ENCODE data around the gene SPDL1.
A peak's percentile ranks its signal among the peaks of the same experiment; 100 is the strongest.
"Not testable (repeated sequence)": the region's sequence is repeated elsewhere in the genome, so short reads cannot be mapped to it uniquely, and the experiment has no call there.

Gene SPDL1

GRCh38 chr5:169576181-169576598 is 7.4 kb upstream of the SPDL1 start:
- no peak for DNase-seq

- DNase-seq = no peak
Measured at GRCh38 chr5:169577951-169578350, 5.6 kb upstream of the SPDL1 start.

GRCh38 chr5:169580964-169581363 is 2.6 kb upstream of the SPDL1 start:
- no peak for DNase-seq

DNA sequence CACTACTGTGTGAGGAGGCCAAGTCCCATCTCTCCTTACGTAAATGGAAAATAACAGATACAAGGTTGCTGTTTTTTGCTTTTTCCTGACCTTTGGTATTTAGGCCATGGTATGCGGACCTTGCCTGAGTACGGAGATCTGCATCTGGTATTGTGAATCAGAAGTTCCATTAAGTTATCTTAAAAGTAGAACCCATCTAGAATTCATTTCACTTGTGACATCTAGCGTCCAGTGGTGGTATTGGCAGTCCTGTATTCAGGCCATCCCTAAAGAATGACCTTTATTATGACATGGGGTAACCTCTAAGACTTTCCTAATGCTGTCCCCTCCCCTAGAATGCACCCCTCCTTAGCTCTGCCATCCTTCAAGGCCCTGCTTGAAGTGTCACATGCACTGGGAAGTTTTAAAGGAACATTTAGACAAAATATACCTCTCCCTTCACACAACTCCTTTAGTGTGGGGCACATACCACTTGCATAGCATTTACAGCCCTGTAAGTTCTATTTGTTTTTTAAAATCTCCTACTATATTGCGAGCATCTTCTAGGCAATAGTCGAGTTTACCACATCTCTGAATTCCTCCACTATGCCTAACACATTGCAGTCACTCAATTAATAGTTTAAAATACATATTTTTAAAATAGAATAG is 1.9 kb upstream of the SPDL1 start:
- DNase-seq = peak; percentile 56

DNA sequence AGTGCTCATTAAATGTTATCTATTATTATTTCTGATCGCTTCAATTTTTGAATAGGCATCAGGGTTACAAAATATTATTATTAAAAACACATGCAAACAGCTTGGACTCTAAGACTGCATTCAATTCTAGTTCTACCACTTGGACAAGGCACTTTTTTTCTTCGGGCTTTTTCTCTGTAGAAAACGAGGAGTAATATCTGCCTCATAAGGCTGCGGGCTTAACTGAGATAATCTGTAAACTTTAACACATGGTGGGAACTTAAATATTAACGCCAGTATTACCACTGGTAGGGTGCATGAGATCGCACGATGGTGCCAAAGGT is 511 bp upstream of the SPDL1 start:
- DNase-seq = no peak

DNA sequence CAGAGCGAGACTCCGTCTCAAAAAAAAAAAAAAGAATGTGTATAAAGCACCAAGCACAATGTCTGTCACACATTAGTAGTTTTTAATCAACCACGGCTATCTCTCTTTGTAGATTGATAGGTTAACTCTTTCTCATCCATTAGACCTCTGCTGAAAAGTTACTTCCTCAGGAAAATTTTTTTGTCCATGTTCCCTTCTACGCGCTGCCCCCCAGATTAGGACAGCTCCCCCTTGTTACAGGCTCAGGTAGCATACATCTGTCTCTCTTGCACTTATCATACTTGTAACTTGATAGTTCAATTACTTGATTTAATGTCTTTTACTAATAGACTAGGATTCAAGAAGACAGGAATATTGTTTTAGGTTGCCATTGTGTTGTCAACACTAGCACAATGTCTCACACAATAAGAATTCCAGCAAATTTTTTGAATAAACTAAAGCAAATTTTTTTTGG is 1.5 kb downstream of the SPDL1 start:
- DNase-seq = no peak

GRCh38 chr5:169590602-169591001 is 7.0 kb downstream of the SPDL1 start:
- DNase-seq = no peak

GRCh38 chr5:169591636-169592035 is 8.1 kb downstream of the SPDL1 start:
- no peak for DNase-seq

DNA sequence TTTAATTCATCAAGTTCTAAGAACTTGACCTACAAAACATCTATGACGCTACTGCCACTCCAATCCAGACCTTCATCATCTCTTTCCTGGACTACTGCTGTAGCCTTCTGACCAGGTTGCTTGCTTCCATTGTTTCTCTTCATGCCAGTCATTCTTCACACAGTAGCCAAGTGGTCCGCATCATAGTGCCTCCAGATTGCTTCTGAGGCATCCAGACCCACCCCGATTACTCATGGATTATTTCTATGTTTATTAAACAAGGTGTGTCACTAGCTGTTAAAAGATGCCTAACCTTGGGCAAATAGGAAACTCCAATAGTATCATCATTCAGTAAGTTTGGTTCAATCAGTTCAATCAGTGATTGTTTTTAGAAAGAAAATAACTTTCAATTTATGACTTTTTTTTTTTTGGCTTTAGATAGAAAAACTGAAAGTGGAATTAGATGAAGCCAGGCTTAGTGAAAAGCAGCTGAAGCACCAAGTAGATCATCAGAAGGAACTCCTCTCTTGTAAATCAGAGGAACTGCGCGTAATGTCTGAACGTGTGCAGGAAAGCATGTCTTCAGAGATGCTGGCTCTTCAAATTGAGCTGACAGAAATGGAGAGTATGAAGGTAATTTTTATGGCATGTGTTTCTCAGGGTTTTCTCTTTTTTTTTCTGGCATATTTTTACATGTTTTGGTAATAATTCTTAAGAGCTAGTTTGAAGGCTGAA is 9.5 kb downstream of the SPDL1 start:
- DNase-seq = no peak

DNA sequence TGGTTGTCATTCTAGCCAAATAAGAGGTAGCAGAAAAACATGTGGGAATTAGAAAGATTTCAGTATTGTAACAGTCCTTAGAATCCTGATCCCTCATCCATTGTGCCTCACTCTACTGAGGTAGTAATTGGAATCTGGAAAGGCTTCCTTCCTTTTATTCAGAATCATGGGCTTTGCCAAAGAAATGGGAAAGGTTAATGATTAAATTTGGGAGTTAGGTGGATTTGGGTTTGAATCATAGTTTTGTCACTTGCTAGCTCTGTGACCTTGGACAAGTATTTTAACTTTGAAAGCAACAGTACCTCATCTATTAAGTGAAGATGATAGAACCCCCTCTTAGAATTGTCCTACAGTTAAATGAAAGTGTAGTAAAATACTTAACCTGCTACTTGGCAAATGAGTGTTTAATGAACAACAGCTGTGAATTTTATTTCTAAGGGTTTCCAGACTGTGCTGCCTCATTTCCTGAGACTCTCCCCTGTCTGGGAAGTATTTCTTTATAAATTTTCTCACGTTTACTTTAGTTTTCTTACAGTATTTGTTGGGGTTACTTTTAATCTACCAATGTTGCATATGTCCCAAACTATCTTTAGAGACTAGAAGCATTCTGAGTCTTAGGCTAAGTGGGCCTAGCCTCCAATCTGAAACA is 11.7 kb downstream of the SPDL1 start:
- DNase-seq = no peak

- DNase-seq = no peak
Measured at GRCh38 chr5:169599451-169599850, 15.9 kb downstream of the SPDL1 start.

GRCh38 chr5:169602535-169602934 is 19.0 kb downstream of the SPDL1 start:
- DNase-seq = no peak

- no peak for DNase-seq
Measured at GRCh38 chr5:169606279-169606678, 22.7 kb downstream of the SPDL1 start.

DNA sequence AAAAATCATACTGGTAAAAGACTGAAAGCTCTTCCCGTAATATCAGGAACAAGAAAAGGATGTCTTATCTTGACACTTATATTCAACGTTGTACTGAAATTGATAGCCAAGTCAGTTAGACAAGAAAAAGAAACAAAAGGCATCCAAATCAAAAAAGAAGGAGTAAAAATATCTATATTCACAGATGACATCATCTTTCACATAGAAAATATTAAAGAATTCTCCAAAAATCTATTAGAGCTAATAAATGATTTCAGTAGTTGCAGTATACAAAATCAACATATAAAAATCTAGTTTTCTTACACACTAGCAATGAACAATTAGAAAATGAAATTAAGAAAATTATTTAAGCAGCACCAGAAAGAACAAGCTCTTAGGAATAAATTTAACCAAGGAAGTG is 24.3 kb downstream of the SPDL1 start:
- DNase-seq = no peak

- no peak for DNase-seq
Measured at GRCh38 chr5:169609716-169610115, 26.1 kb downstream of the SPDL1 start.

DNA sequence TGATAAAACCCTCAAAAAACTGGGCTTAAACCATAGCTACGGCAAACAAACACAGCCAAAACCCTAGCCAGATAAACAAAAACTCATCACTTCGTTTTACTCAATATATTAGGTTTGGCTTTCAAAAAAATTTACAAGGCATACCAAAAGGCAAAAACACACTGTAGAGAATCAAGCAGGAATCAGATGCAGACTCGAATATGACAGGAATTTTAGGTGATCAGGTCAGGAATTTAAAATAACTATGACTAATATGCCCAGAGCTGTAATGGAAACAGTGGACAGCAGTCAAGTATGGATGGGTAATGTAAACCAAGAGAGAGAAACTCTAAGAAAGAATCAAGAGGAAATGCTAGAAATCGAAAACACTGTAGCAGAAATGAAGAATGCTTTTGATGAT is 27.0 kb downstream of the SPDL1 start:
- DNase-seq = no peak

GRCh38 chr5:169615561-169615960 is 32.0 kb downstream of the SPDL1 start:
- no peak for DNase-seq

- DNase-seq = not testable (repeated sequence)
Measured at GRCh38 chr5:169624307-169624706, 40.7 kb downstream of the SPDL1 start.

DNA sequence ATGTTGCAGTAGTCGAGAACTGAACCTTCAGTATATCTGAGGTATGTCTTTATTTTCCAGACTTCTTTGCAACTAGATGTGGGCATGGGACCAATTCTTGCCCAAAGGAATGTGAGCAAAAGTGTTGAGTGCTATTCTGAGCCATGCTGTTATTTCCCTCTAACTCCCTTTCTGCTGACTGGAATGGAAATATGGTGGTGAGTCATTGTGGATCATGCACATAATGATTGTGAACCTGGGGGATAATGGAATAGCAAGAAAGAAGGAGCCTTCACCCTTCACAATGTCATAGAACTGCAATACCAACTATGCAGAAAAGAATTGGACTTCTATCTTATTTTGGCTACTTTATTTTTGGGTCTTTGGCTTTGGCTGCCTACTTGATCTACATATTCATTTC is 43.2 kb downstream of the SPDL1 start:
- DNase-seq = no peak

GRCh38 chr5:169627551-169627950 is 44.0 kb downstream of the SPDL1 start:
- no peak for DNase-seq

DNA sequence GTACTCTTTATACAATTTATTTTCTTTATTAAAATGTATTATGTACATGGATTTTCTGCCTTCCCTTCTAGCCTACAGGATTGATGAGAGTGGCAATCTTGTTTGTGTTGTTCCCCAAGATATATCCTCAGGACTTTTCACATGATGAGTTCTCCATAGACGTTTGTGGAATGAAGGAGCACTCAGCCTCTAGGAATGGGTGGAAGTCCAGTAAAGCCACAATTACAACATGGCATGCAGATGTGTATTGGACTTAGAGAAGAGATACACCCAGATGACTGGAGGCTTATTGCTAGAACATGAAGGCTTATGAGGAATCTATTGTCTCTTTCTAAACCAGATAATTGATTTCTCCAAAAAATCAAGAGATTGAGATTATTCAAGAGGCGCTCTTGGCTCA is 45.3 kb downstream of the SPDL1 start:
- DNase-seq = no peak

GRCh38 chr5:169629847-169630548 is 46.4 kb downstream of the SPDL1 start:
- no peak for DNase-seq

DNA sequence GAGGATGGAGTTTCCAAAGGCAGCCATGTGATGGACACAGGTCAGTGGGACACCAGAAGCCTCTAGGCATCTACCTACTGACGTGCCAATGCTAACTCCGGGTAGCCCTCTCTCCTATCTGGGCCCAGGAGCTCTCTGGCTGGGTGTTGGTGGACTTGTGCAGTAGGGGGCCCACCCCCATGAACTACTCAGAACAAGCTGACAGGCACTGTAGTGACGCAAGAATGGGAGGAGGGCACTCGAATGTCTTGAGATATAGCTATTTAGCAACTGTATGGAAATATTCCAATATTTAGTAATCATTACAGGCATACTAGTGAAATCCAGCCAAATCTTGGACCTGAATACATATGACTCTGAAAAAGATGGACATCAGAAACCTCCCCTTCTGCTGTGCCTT is 47.8 kb downstream of the SPDL1 start:
- no peak for DNase-seq

DNA sequence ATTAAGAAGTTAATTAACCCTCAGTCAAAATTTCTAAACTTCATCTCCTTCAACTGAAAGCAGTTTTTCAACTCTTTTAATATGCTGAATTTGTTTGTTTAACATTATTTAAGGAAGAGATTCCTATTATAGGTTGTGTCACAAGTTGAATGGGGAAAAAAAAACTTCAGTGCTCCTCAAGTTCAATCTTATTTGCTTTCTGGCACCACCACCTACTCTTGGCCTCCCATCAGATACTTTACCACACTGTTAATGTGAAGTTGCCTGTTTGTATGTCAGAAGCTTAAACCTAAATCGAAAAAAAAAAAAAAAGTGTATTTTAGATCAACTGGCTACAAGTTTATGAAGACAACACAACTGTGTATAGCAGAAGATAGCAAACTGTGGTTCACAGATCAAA is 49.4 kb downstream of the SPDL1 start:
- DNase-seq = no peak
